SK-N-SH (cell line): ENCODE results near the gene DHRS4L2. TPM values are rescaled to one million over a fixed set of nuclear protein-coding genes. Genes with fewer than 3 reads are reported as not detected.
A peak's percentile ranks its signal among the peaks of the same experiment; 100 is the strongest.
"Not testable (repeated sequence)": the region's sequence is repeated elsewhere in the genome, so short reads cannot be mapped to it uniquely, and the experiment has no call there.

Experiments
- CTCF ChIA-PET: fragments of 300-600, 350-600 bp; formaldehyde crosslinking; extraction: SDS; loops from one replicate; lab custom pipeline; 2021; lab: Yijun Ruan, JAX
- POLR2A ChIA-PET: fragments of 350-600 bp; sonication (Branson Sonifier 250); formaldehyde crosslinking; extraction: SDS; loops from one replicate; lab custom pipeline; 2020; ENCODE audit warnings: antibody characterized with exemption, inconsistent platforms; lab: Yijun Ruan, JAX
- DNase-seq: peaks from one replicate; pipeline ENCODE4 v3.0.0; 2012
- H2AFZ ChIP-seq: fragments of 200-600 bp; sonication (generic); 2 replicates; pipeline ENCODE4 v1.8.1; 2016; ENCODE audit warnings: antibody characterized with exemption, mild to moderate bottlenecking, low read depth
- H3F3A ChIP-seq: fragments of 200-600 bp; sonication (generic); replicated peaks from 2 replicates; pipeline ENCODE3; 2016; ENCODE audit warnings: antibody characterized with exemption, mild to moderate bottlenecking; ENCODE audit not compliant: insufficient read depth
- H3K27ac ChIP-seq, 2 experiments: fragments of 200-500 bp in 1 of 2; fragments of 200-600 bp in 1 of 2; sonication (Bioruptor generic) in 1 of 2; sonication (generic), shearing (Covaris generic) in 1 of 2; 2 replicates each; pipeline versions ENCODE4 v1.5.1 to v1.6.1; 2014 to 2016; ENCODE audit warnings: low read depth in 2 of 2, inconsistent platforms in 1 of 2, low read length in 1 of 2, mild to moderate bottlenecking in 1 of 2, mixed read lengths in 1 of 2
- H3K27me3 ChIP-seq: fragments of 200-600 bp; sonication (generic), shearing (Covaris generic); 2 replicates; pipeline ENCODE4 v1.6.1; 2016; ENCODE audit warnings: mixed run types; ENCODE audit not compliant: insufficient read depth
- H3K36me3 ChIP-seq, 2 experiments: fragments of 200-500 bp in 1 of 2; fragments of 200-600 bp in 1 of 2; sonication (Bioruptor generic) in 1 of 2; sonication (generic) in 1 of 2; replicated peaks in 1 of 2; 2 replicates each; pipeline versions ENCODE3 to v1.5.1; 2014 to 2016; ENCODE audit warnings: low read length in 1 of 2, mild to moderate bottlenecking in 1 of 2; ENCODE audit not compliant: insufficient read depth in 2 of 2, control insufficient read depth in 1 of 2
- H3K4me1 ChIP-seq, 2 experiments: fragments of 200-500 bp in 1 of 2; fragments of 200-600 bp in 1 of 2; sonication (Bioruptor generic) in 1 of 2; sonication (generic), shearing (Covaris generic) in 1 of 2; 2 replicates each; pipeline versions ENCODE4 v1.5.1 to v1.6.1; 2014 to 2016; ENCODE audit warnings: low read depth in 1 of 2, low read length in 1 of 2, mixed run types in 1 of 2; ENCODE audit not compliant: insufficient read depth in 2 of 2, control insufficient read depth in 1 of 2
- H3K4me2 ChIP-seq: fragments of 200-600 bp; sonication (generic), shearing (Covaris generic); 2 replicates; pipeline ENCODE4 v1.6.1; 2017; ENCODE audit warnings: mixed run types
- H3K4me3 ChIP-seq, 2 experiments: fragments of 200-500 bp in 1 of 2; fragments of 200-600 bp in 1 of 2; sonication (Bioruptor generic) in 1 of 2; sonication (generic), shearing (Covaris generic) in 1 of 2; 2 replicates each; pipeline versions ENCODE4 v1.5.1 to v1.8.1; 2014 to 2016; ENCODE audit warnings: low read depth in 2 of 2, inconsistent platforms in 1 of 2, low read length in 1 of 2, mild to moderate bottlenecking in 1 of 2, mixed read lengths in 1 of 2, moderate library complexity in 1 of 2
- H3K79me2 ChIP-seq: fragments of 200-600 bp; sonication (generic); 2 replicates; pipeline ENCODE4 v1.8.1; 2017; ENCODE audit warnings: mild to moderate bottlenecking; ENCODE audit not compliant: insufficient read depth
- H3K9ac ChIP-seq: fragments of 200-600 bp; sonication (generic); 2 replicates; pipeline ENCODE4 v1.6.1; 2017; ENCODE audit warnings: mixed run types
- H3K9me2 ChIP-seq: fragments of 200-600 bp; sonication (generic); 2 replicates; pipeline ENCODE4 v1.6.1; 2017; ENCODE audit warnings: mixed run types
- H3K9me3 ChIP-seq: fragments of 200-600 bp; sonication (generic); 2 replicates; pipeline ENCODE4 v1.6.1; 2017; ENCODE audit warnings: mixed run types, mild to moderate bottlenecking, moderate library complexity
- H4K20me1 ChIP-seq: fragments of 200-600 bp; sonication (generic); 2 replicates; pipeline ENCODE4 v1.6.1; 2017; ENCODE audit warnings: mild to moderate bottlenecking, mixed run types; ENCODE audit not compliant: insufficient read depth
- NRF1 ChIP-seq: IDR thresholded peaks from 2 replicates; pipeline ENCODE4 v1.6.1; 2012; ENCODE audit warnings: low read depth, mild to moderate bottlenecking, low read length
- WGBS: methylation state at CpG from one replicate; pipeline ENCODE4 v1.1.6; 2017; ENCODE audit warnings: low lambda C conversion rate; 5-methylcytosine and 5-hydroxymethylcytosine counted together
- polyA plus RNA-seq, 3 experiments: library from polyadenylated mRNA; depleted of rRNA; stranded (reverse); fragments of >200 nt; gene quantifications; 2 replicates each; pipeline ENCODE4 v1.2.3, GENCODE V29; 2012

The DHRS4L2 gene
- polyA plus RNA-seq, 1 of the 3 experiments (the other 2 are of a cell fraction) = 14.6 TPM

GRCh38 chr14:23960899-23961298 is 27.8 kb upstream of the DHRS4L2 start:
- H3F3A ChIP-seq, H4K20me1 ChIP-seq, H3K4me1 ChIP-seq, H3K27me3 ChIP-seq, H3K9me3 ChIP-seq, POLR2A ChIA-PET, H3K4me3 ChIP-seq, H3K9me2 ChIP-seq, H3K4me2 ChIP-seq, DNase-seq, CTCF ChIA-PET, H3K27ac ChIP-seq, H3K36me3 ChIP-seq, H3K9ac ChIP-seq, H2AFZ ChIP-seq, H3K79me2 ChIP-seq: not testable (repeated sequence)

- H3K4me3 ChIP-seq, H3K4me1 ChIP-seq, H3K27me3 ChIP-seq, H3F3A ChIP-seq, CTCF ChIA-PET, H3K27ac ChIP-seq, H3K4me2 ChIP-seq, H3K9me2 ChIP-seq, H3K9ac ChIP-seq, H3K36me3 ChIP-seq, H4K20me1 ChIP-seq, DNase-seq, H3K9me3 ChIP-seq, H3K79me2 ChIP-seq, POLR2A ChIA-PET, H2AFZ ChIP-seq: not testable (repeated sequence)
- 100% methylated on average over 1 of the region's 2 CpGs for WGBS
Measured at GRCh38 chr14:23961704-23962103, 27.0 kb upstream of the DHRS4L2 start.

- POLR2A ChIA-PET, H3K27ac ChIP-seq, H3K9me2 ChIP-seq, H3K4me1 ChIP-seq, H3K36me3 ChIP-seq, H3K4me3 ChIP-seq, H3K9me3 ChIP-seq, CTCF ChIA-PET, DNase-seq, H3K27me3 ChIP-seq, H4K20me1 ChIP-seq, H3K79me2 ChIP-seq, H3K4me2 ChIP-seq, H2AFZ ChIP-seq, H3F3A ChIP-seq, H3K9ac ChIP-seq: not testable (repeated sequence)
- WGBS = no CpG with 5 or more reads among the region's 9 CpGs
Measured at GRCh38 chr14:23969130-23969480, 19.6 kb upstream of the DHRS4L2 start.

GRCh38 chr14:23969481-23970282 is 19.0 kb upstream of the DHRS4L2 start:
- H2AFZ ChIP-seq, H3K36me3 ChIP-seq, H3K79me2 ChIP-seq, H3K9me2 ChIP-seq, H3K9ac ChIP-seq, DNase-seq, H3F3A ChIP-seq, CTCF ChIA-PET, H3K27ac ChIP-seq, H3K27me3 ChIP-seq, H3K9me3 ChIP-seq, H3K4me1 ChIP-seq, H4K20me1 ChIP-seq, POLR2A ChIA-PET, H3K4me2 ChIP-seq: not testable (repeated sequence)
- peak overlapping the region in 1 of 2 experiments; percentile 22; a peak in 2 of 4 replicates for H3K4me3 ChIP-seq
- 0 out of 2 replicates have a peak, but pooled peaks have one; percentile 12 for TF ChIP-seq NRF1
- WGBS = 54% methylated on average over 18 of the region's 61 CpGs

GRCh38 chr14:23970283-23970659 is 18.5 kb upstream of the DHRS4L2 start:
- POLR2A ChIA-PET, H3K4me1 ChIP-seq, H2AFZ ChIP-seq, H3K9ac ChIP-seq, H3K9me2 ChIP-seq, H3K27me3 ChIP-seq, H3K4me2 ChIP-seq, H3K4me3 ChIP-seq, DNase-seq, CTCF ChIA-PET, H3K79me2 ChIP-seq, H3K9me3 ChIP-seq, H3F3A ChIP-seq, H4K20me1 ChIP-seq, H3K27ac ChIP-seq, H3K36me3 ChIP-seq: not testable (repeated sequence)
- WGBS = 94% methylated on average over 13 of the region's 15 CpGs

GRCh38 chr14:23973178-23973577 is 15.6 kb upstream of the DHRS4L2 start:
- CTCF ChIA-PET, H3K9ac ChIP-seq: not testable (repeated sequence)

More at GRCh38 chr14:23973178-23973577, 15.6 kb upstream of the DHRS4L2 start:
- H3K27ac ChIP-seq, DNase-seq, H3K4me1 ChIP-seq, H3K79me2 ChIP-seq, H2AFZ ChIP-seq, H3K4me2 ChIP-seq, H3K9me3 ChIP-seq, POLR2A ChIA-PET, H3F3A ChIP-seq, H3K9me2 ChIP-seq, H4K20me1 ChIP-seq, H3K36me3 ChIP-seq, H3K27me3 ChIP-seq, H3K4me3 ChIP-seq: not testable (repeated sequence)
- WGBS = 52% methylated on average over 8 of the region's 8 CpGs
